HG03095 (cell line): ENCODE measurements around the gene FGF9.

Experiments used
- ATAC-seq: cut with Tn5 transposase; IDR thresholded peaks from one replicate; pipeline ENCODE4 v1.9.1; 2021; ENCODE audit warnings: moderate library complexity; ENCODE audit not compliant: unreplicated experiment

Gene FGF9

GRCh38 chr13:21670883-21671619 is at the start of gene FGF9:
FGF9 (plus strand) TSS chr13:21671073; CDS start chr13:21671913, 840 bp downstream.
- ATAC-seq, result peak; percentile 72

- ATAC-seq, result no peak
Observed at GRCh38 chr13:21625366-21625765, 45.5 kb upstream of the FGF9 start.

GRCh38 chr13:21632196-21632595 is 38.7 kb upstream of the FGF9 start:
- ATAC-seq, result no peak

- ATAC-seq, result no peak
Observed at GRCh38 chr13:21636656-21637055, 34.2 kb upstream of the FGF9 start.

- no peak for ATAC-seq
Observed at GRCh38 chr13:21637296-21637695, 33.6 kb upstream of the FGF9 start.

GRCh38 chr13:21638319-21639282 is 32.3 kb upstream of the FGF9 start:
- no peak for ATAC-seq

GRCh38 chr13:21639561-21639960 is 31.3 kb upstream of the FGF9 start:
- ATAC-seq, result no peak

GRCh38 chr13:21641629-21642028 is 29.2 kb upstream of the FGF9 start:
- ATAC-seq, result no peak

GRCh38 chr13:21657538-21657937 is 13.3 kb upstream of the FGF9 start:
- ATAC-seq, result no peak

- no peak for ATAC-seq
Observed at GRCh38 chr13:21659087-21659486, 11.8 kb upstream of the FGF9 start.

GRCh38 chr13:21661097-21661909 is 9.6 kb upstream of the FGF9 start:
- ATAC-seq, result no peak

- no peak for ATAC-seq
Observed at GRCh38 chr13:21663197-21663596, 7.7 kb upstream of the FGF9 start.

- no peak for ATAC-seq
Observed at GRCh38 chr13:21668732-21669275, 2.1 kb upstream of the FGF9 start.

GRCh38 chr13:21670006-21670882 is 629 bp upstream of the FGF9 start:
- peak; percentile 35 for ATAC-seq

GRCh38 chr13:21671620-21672286 is 880 bp downstream of the FGF9 start:
- ATAC-seq, result no peak

GRCh38 chr13:21672287-21672680 is 1.4 kb downstream of the FGF9 start:
- ATAC-seq, result no peak

- no peak for ATAC-seq
Observed at GRCh38 chr13:21672796-21673538, 2.1 kb downstream of the FGF9 start.

- ATAC-seq, result peak; percentile 11
Observed at GRCh38 chr13:21673539-21673788, 2.6 kb downstream of the FGF9 start.
